HG02973 (cell line): ENCODE measurements around the gene HPS3.
"Not testable (repeated sequence)": the region's sequence is repeated elsewhere in the genome, so short reads cannot be mapped to it uniquely, and the experiment has no call there.

Experiments used
- ATAC-seq: cut with Tn5 transposase; IDR thresholded peaks from one replicate; pipeline ENCODE4 v1.9.1; 2021; ENCODE audit warnings: moderate library complexity; ENCODE audit not compliant: unreplicated experiment

HPS3 gene

GRCh38 chr3:149180057-149180573 is 50.7 kb downstream of the HPS3 start:
- ATAC-seq, result no peak

DNA sequence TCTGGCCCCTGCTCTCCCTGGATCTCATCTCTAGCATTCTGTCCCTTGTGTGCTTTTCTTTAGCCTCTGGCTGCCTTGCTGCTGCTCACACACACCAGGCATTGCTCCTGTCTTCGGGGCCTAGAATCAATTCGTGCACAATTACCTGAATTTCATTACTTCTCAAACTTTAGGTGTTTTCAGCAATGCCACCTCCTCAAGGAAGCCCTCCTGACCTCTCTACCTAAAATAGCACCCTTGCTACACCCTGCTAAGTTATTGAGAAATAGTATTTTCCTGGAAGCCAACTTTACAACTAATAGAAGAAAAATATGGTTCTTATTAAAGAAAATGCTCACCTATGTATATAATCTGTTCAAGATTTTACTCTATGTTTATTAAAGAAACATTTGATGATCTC is 51.7 kb downstream of the HPS3 start:
- ATAC-seq, result no peak

DNA sequence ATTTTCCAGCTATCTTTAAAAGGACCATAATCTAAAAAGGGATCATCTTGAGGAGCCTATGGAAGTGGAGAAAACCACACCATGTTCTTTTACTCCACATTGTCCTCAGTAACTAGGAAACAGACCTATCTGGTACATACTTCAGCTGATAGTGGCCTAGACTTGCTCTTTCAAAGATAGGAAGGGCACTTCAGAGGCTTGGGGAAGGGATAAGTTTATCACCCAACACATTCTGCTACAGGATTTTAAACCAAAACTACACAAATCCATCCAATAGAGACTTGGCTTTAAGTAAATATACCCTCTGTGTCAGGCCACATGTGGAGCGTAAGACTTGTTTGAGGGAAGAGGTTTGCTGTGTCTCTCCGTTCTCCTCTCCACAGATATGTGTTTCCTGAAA is 56.8 kb downstream of the HPS3 start:
- no peak for ATAC-seq

- no peak for ATAC-seq
Observed at GRCh38 chr3:149186721-149187120, 57.3 kb downstream of the HPS3 start.

GRCh38 chr3:149188494-149188893 is 59.1 kb downstream of the HPS3 start:
- no peak for ATAC-seq

- ATAC-seq, result no peak
Observed at GRCh38 chr3:149195221-149195620, 65.8 kb downstream of the HPS3 start.

GRCh38 chr3:149196805-149197592 is 67.6 kb downstream of the HPS3 start:
- not testable (repeated sequence) for ATAC-seq

GRCh38 chr3:149197669-149198068 is 68.2 kb downstream of the HPS3 start:
- ATAC-seq, result no peak

DNA sequence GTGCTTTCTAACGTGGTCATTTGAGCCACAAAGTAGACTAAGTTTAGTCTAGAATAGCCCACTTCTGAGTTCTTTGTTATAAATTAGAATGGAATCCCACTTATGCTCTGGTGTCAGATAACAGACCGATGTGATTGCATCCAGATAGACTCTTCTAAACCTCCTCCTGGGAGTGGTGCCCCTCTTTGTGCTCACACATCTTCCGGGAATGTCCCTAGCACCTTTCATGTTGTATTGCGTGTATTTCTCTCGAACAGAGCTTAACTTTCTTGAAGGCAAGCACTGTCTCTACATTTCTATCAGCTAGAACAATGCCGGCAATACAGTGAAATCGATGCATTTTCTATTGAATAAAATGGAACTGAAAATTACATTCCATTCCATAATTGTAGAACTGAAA is 69.2 kb downstream of the HPS3 start:
- no peak for ATAC-seq

GRCh38 chr3:149199474-149199873 is 70.0 kb downstream of the HPS3 start:
- no peak for ATAC-seq

GRCh38 chr3:149203758-149204157 is 74.3 kb downstream of the HPS3 start:
- peak; percentile 99 for ATAC-seq

GRCh38 chr3:149204390-149204991 is 75.1 kb downstream of the HPS3 start:
- no peak for ATAC-seq

DNA sequence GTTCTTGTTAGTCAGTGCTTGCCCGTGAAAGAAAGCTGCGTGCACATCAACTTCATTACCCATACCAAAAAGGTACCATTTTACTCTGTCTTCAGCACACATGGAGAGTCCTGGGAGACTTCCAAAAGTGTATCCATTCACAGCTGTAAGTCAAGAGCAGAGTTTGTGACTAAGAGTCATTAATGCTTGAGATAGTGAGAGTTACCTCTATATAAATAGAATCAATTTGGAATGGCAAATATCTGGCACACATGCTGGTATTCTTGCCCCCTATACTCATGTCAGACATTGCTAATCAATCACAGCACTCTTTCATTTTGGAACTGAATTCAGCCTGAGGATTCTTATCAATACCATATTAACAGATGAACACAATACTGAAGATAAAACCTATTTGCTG is 78.0 kb downstream of the HPS3 start:
- ATAC-seq, result no peak

- ATAC-seq, result no peak
Observed at GRCh38 chr3:149209431-149209830, 80.0 kb downstream of the HPS3 start.

- no peak for ATAC-seq
Observed at GRCh38 chr3:149212386-149212785, 82.9 kb downstream of the HPS3 start.

- ATAC-seq, result no peak
Observed at GRCh38 chr3:149214702-149215101, 85.3 kb downstream of the HPS3 start.

DNA sequence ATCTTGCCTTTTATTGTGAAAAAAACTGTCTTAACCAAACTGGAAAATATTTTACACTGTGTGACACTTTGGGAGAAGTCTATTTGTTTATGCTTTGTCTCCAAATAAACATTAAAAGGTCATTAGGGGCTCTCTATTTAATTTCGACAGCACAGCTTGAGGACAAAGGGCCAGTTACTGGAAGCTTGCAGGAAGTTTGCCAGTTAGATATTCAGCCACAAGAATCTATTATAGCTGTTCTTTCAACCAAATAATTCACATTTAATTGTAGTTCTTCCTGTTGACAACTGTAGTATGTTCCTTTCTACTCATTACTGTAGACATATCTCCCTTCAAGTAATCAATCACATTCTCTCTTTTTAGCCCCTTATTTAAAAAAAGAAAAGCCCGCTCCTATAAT is 86.1 kb downstream of the HPS3 start:
- ATAC-seq, result no peak

GRCh38 chr3:149216193-149216869 is 86.9 kb downstream of the HPS3 start:
- ATAC-seq, result no peak

- no peak for ATAC-seq
Observed at GRCh38 chr3:149217347-149217746, 87.9 kb downstream of the HPS3 start.

DNA sequence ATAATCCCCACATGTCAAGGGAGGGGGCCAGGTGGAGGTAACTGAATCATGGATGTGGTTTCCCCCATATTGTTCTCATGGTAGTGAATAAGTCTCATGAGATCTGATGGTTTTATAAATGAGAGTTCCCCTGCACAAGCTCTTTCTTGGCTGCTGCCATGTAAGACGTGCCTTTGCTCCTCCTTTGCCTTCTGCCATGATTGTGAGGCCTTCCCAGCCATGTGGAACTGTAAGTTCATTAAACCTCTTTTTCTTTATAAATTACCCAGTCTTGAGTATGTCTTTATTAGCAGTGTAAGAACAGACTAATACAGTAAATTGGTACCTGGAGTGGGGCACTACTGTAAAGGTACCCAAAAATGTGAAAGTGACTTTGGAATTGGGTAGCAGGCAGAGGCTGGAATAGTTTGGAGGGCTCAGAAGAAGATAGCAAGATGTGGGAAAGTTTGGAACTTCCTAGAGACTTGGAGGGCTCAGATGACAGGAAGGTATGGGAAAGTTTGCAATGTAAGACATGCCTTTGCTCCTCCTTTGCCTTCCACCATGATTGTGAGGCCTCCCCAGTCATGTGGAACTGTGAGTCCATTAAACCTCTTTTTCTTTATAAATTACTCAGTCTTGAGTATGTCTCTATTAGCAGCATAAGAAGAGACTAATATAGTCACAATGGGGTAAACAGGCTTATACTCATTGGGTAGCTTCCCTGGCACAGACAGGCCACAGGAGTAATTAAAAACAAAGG is 90.1 kb downstream of the HPS3 start:
- ATAC-seq, result not testable (repeated sequence)
